K562 (cell line): Measurements from ENCODE around the gene GRB2. TPM values are rescaled to one million over a fixed set of nuclear protein-coding genes. Genes with fewer than 3 reads are reported as not detected.
A peak's percentile ranks its signal among the peaks of the same experiment; 100 is the strongest.

ENCODE experiments used
- ARID1B ChIP-seq: fragments of 450-650 bp; IDR thresholded peaks from 2 replicates; pipeline ENCODE4 v1.6.1; 2016; ENCODE audit warnings: antibody characterized with exemption, mild to moderate bottlenecking, inconsistent platforms
- BCL6 ChIP-seq: fragments of 250-450 bp; sonication (Bioruptor Pico); IDR thresholded peaks from 2 replicates; pipeline ENCODE4 v1.4.0; 2020
- ETV5 ChIP-seq: sonication (generic); formaldehyde crosslinking; IDR thresholded peaks from 2 replicates; pipeline ENCODE4 v1.4.0; 2020; ENCODE audit warnings: low read depth, mild to moderate bottlenecking, missing genetic modification reagents
- FOSL1 ChIP-seq: fragments of 200-800 bp; sonication (Bioruptor generic); conservative IDR thresholded peaks from 2 replicates; pipeline ENCODE4 v1.6.1; 2016; ENCODE audit warnings: missing genetic modification characterization, missing compliant biosample characterization
- HBP1 ChIP-seq: fragments of 450-650 bp; formaldehyde crosslinking; IDR thresholded peaks from 2 replicates; pipeline ENCODE4 v1.4.0; 2022; ENCODE audit warnings: missing genetic modification characterization
- KLF13 ChIP-seq: fragments of 450-650 bp; IDR thresholded peaks from 2 replicates; pipeline ENCODE4 v1.6.1; 2016; ENCODE audit warnings: missing genetic modification characterization, low read depth, mild to moderate bottlenecking, missing compliant biosample characterization, moderate library complexity, borderline replicate concordance
- MAFK ChIP-seq: IDR thresholded peaks from 2 replicates; pipeline ENCODE4 v1.6.1; 2011; ENCODE audit warnings: low read length, improper control_type of control experiment
- MCM3 ChIP-seq: fragments of 450-650 bp; IDR thresholded peaks from 2 replicates; pipeline ENCODE4 v1.6.1; 2016
- MEF2A ChIP-seq: IDR thresholded peaks from 2 replicates; pipeline ENCODE4 v1.6.1; 2011; ENCODE audit warnings: low read depth, mild to moderate bottlenecking, low read length, moderate library complexity; ENCODE audit not compliant: control insufficient read depth
- NR3C1 ChIP-seq: sonication (generic); formaldehyde crosslinking; IDR thresholded peaks from 2 replicates; pipeline ENCODE4 v1.8.1; 2022; ENCODE audit warnings: missing genetic modification reagents
- RCOR1 ChIP-seq, 2 experiments: IDR thresholded peaks; 2 replicates each; pipeline ENCODE4 v1.6.1; 2012; ENCODE audit warnings: low read depth in 2 of 2, low read length in 2 of 2, borderline replicate concordance in 1 of 2, improper control_type of control experiment in 1 of 2
- RFX7 ChIP-seq: fragments of 250-450 bp; sonication (Bioruptor Pico); IDR thresholded peaks from 2 replicates; pipeline ENCODE4 v1.5.1; 2021; ENCODE audit warnings: mild to moderate bottlenecking
- SAP30 ChIP-seq: fragments of 200-600 bp; sonication (generic); IDR thresholded peaks from 2 replicates; pipeline ENCODE4 v1.6.1; 2012; ENCODE audit warnings: borderline replicate concordance, low read depth, mild to moderate bottlenecking, moderate library complexity, low read length, control low read depth, inconsistent platforms; ENCODE audit not compliant: insufficient read depth, poor library complexity, severe bottlenecking
- SRF ChIP-seq, 2 experiments: fragments of 250-450, 450-650 bp in 1 of 2; sonication (Bioruptor Pico) in 1 of 2; sonication (generic) in 1 of 2; formaldehyde crosslinking; IDR thresholded peaks; 2 replicates each; pipeline versions ENCODE4 v1.5.0 to v1.5.1; 2020 to 2022; ENCODE audit warnings: mild to moderate bottlenecking in 1 of 2, missing genetic modification reagents in 1 of 2
- SUPT5H ChIP-seq: fragments of 450-650 bp; IDR thresholded peaks from 2 replicates; pipeline ENCODE4 v1.6.1; 2016
- TBP ChIP-seq: optimal IDR thresholded peaks from 2 replicates; pipeline ENCODE3; 2011; ENCODE audit warnings: low read depth, low read length, improper control_type of control experiment
- TRIM24 ChIP-seq, 2 experiments: fragments of 450-650 bp; IDR thresholded peaks; 2 replicates each; pipeline ENCODE4 v1.6.1; 2016
- XRCC5 ChIP-seq: fragments of 200-400 bp; formaldehyde crosslinking; IDR thresholded peaks from 2 replicates; pipeline ENCODE4 v1.6.1; 2017; ENCODE audit warnings: low read depth, mild to moderate bottlenecking, low read length
- ZBTB12 ChIP-seq: fragments of 250-450 bp; sonication (Bioruptor Pico); IDR thresholded peaks from 2 replicates; pipeline ENCODE4 v1.4.0; 2020
- ZBTB2 ChIP-seq: fragments of 450-650 bp; IDR thresholded peaks from 2 replicates; pipeline ENCODE4 v1.6.1; 2016; ENCODE audit warnings: antibody characterized with exemption
- ZNF592 ChIP-seq: fragments of 450-650 bp; IDR thresholded peaks from 2 replicates; pipeline ENCODE4 v1.6.1; 2017; ENCODE audit warnings: antibody characterized with exemption, mild to moderate bottlenecking
- ZNF766 ChIP-seq: fragments of 200-800 bp; sonication (Bioruptor generic); conservative IDR thresholded peaks from 2 replicates; pipeline ENCODE4 v1.6.1; 2016; ENCODE audit warnings: missing genetic modification characterization, missing compliant biosample characterization
- polyA plus RNA-seq, 8 experiments: library from polyadenylated mRNA; depleted of rRNA in 4 of 8; stranded (reverse) in 5 of 8; unstranded in 3 of 8; fragments of >200 nt; fragmentation: Nextera tagmentation in 2 of 8; fragmentation: Illumina TruSeq in 1 of 8; extraction: Ambion mirVana in 2 of 8; extraction: Trizol in 1 of 8; gene quantifications; 2 replicates each; pipeline versions ENCODE4 v1.2.1 to v1.2.3, GENCODE V29; 2011 to 2014; ENCODE audit warnings: inconsistent platforms in 1 of 8, missing spikeins in 1 of 8
- total RNA-seq, 7 experiments: library from RNA; depleted of rRNA in 6 of 7; stranded (reverse); fragments of >200 nt in 6 of 7; fragmentation: Illumina TruSeq in 2 of 7; extraction: Trizol in 2 of 7; gene quantifications; 2 replicates each; pipeline versions ENCODE4 v1.2.1 to v1.2.3, GENCODE V29; 2011 to 2021; ENCODE audit warnings: low replicate concordance in 1 of 7

GRB2 gene
- total and polyA plus RNA-seq, 9 of the 15 experiments (the other 6 are each of a cell fraction or from before 2014, with no cell fraction given): 57.2 to 136 (median 84.8) TPM

- TF ChIP-seq ZNF592: peak; percentile 42
- TF ChIP-seq RFX7: no peak
- no peak for TF ChIP-seq MAFK
- no peak for TF ChIP-seq KLF13 (tag)
- TF ChIP-seq ARID1B: peak; percentile 54
- peak; percentile 54; the same call in 1 of the 2 replicates for TF ChIP-seq HBP1 (CRISPR knock-in tag)
- TF ChIP-seq ZNF766 (CRISPR knock-in tag): no peak
- TF ChIP-seq ZBTB2: peak; percentile 77; the same call in 1 of the 2 replicates
- no peak for TF ChIP-seq RCOR1 (IDR thresholded peaks at IDR 0.05; ENCODE audit: borderline replicate concordance in 1 of 2, low read depth in 2 of 2, low read length in 2 of 2)
- no peak for TF ChIP-seq SAP30
- TF ChIP-seq SUPT5H: no peak; the same call in 1 of the 2 replicates
- TF ChIP-seq TBP: no peak
- TF ChIP-seq ETV5 (CRISPR knock-in tag): no peak; the same call in none of the 2 replicates
- no peak for TF ChIP-seq MCM3
- TF ChIP-seq MEF2A: no peak
- TF ChIP-seq ZBTB12 (CRISPR knock-in tag): no peak
- no peak for TF ChIP-seq SRF (CRISPR knock-in tag; IDR thresholded peaks at IDR 0.05)
- TF ChIP-seq BCL6 (CRISPR knock-in tag): no peak
- no peak for TF ChIP-seq NR3C1 (CRISPR knock-in tag)
- 0 out of 4 replicates have a peak, but pooled peaks of 1 of the 2 experiments have one; percentile 18 for TF ChIP-seq TRIM24 (IDR thresholded peaks at IDR 0.05)
- peak; percentile 96 for TF ChIP-seq FOSL1 (tag)
- no peak for TF ChIP-seq XRCC5
Observed at GRCh38 chr17:75289832-75290337, 115.6 kb downstream of the GRB2 start (continued).
